HCT116 (cell line): ENCODE data around the gene HCAR3.
"Not testable (repeated sequence)": the region's sequence is repeated elsewhere in the genome, so short reads cannot be mapped to it uniquely, and the experiment has no call there.

ENCODE experiments used
- CTCF ChIP-seq, 3 experiments: fragments of 200-600 bp in 1 of 3; sonication (generic) in 1 of 3; IDR thresholded peaks in 2 of 3; conservative IDR thresholded peaks in 1 of 3; 2 replicates each; pipeline ENCODE4 v1.5.1; 2012 to 2017; ENCODE audit warnings: low read depth in 2 of 3, low read length in 2 of 3, antibody characterized with exemption in 1 of 3, borderline replicate concordance in 1 of 3, control low read depth in 1 of 3, mild to moderate bottlenecking in 1 of 3, mixed read lengths in 1 of 3, mixed run types in 1 of 3, moderate library complexity in 1 of 3; ENCODE audit not compliant: insufficient read depth in 1 of 3
- FOSL1 ChIP-seq: IDR thresholded peaks from 2 replicates; pipeline ENCODE4 v1.6.1; 2012; ENCODE audit warnings: low read depth
- POLR2AphosphoS5 ChIP-seq: IDR thresholded peaks from 2 replicates; pipeline ENCODE4 v1.6.1; 2011; ENCODE audit warnings: mild to moderate bottlenecking, low read depth, low read length, moderate library complexity
- RAD21 ChIP-seq: IDR thresholded peaks from 2 replicates; pipeline ENCODE4 v1.6.1; 2012; ENCODE audit warnings: low read depth, mild to moderate bottlenecking
- REST ChIP-seq: IDR thresholded peaks from 2 replicates; pipeline ENCODE4 v1.6.1; 2012; ENCODE audit warnings: low read depth
- SP1 ChIP-seq: IDR thresholded peaks from 2 replicates; pipeline ENCODE4 v1.6.1; 2012; ENCODE audit warnings: low read depth
- TCF7L2 ChIP-seq: IDR thresholded peaks from 2 replicates; pipeline ENCODE4 v1.7.0; 2011; ENCODE audit warnings: borderline replicate concordance, inconsistent platforms; ENCODE audit not compliant: insufficient read depth, insufficient read length; ENCODE audit errors: extremely low read depth
- YY1 ChIP-seq: IDR thresholded peaks from 2 replicates; pipeline ENCODE4 v1.6.1; 2011; ENCODE audit warnings: low read length, low read depth, moderate library complexity, mild to moderate bottlenecking; ENCODE audit not compliant: insufficient replicate concordance; ENCODE audit errors: extremely low read depth
- ZBTB33 ChIP-seq: IDR thresholded peaks from 2 replicates; pipeline ENCODE4 v1.6.1; 2011; ENCODE audit warnings: mild to moderate bottlenecking, low read length, moderate library complexity; ENCODE audit not compliant: insufficient replicate concordance; ENCODE audit errors: extremely low read depth

GRCh38 chr12:122711266-122711665, 5.3 kb downstream of the HCAR3 start:
- TF ChIP-seq TCF7L2; FOSL1; REST; ZBTB33; CTCF (IDR thresholded peaks at IDR 0.05 in 2 of 3, conservative IDR thresholded peaks at IDR 0.05 in 1 of 3; ENCODE audit: borderline replicate concordance in 1 of 3, insufficient read depth in 1 of 3, low read depth in 2 of 3, low read length in 2 of 3); POLR2AphosphoS5; RAD21; YY1; SP1: not testable (repeated sequence)
